A673 (cell line): ENCODE results near the gene RRAGC. TPM values are rescaled to one million over a fixed set of nuclear protein-coding genes. Genes with fewer than 3 reads are reported as not detected.
"Not testable (repeated sequence)": the region's sequence is repeated elsewhere in the genome, so short reads cannot be mapped to it uniquely, and the experiment has no call there.

ENCODE experiments used
- BruUV-seq: library from RNA; stranded (reverse); fragments of 400-500 nt; replicated peaks from 2 replicates; lab custom pipeline; 2021; lab: Mats Ljungman, UMichigan
- CTCF ChIA-PET: fragments of 300-600 bp; sonication (Branson Sonifier 250); formaldehyde crosslinking; loops from one replicate; lab custom pipeline; 2022; ENCODE audit warnings: antibody characterized with exemption; lab: Charles Lee
- POLR2A ChIA-PET: fragments of 300-600 bp; sonication (Branson Sonifier 250); formaldehyde crosslinking; loops from one replicate; lab custom pipeline; 2022; ENCODE audit warnings: antibody characterized with exemption; ENCODE audit not compliant: low non-redundant PET; lab: Charles Lee
- DNase-seq: peaks from one replicate; pipeline ENCODE4 v3.0.0-alpha.2; 2015; ENCODE audit warnings: low spot score
- H3K27ac ChIP-seq: fragments of 200-600 bp; sonication (generic); 2 replicates; pipeline ENCODE4 v1.5.1; 2016; ENCODE audit warnings: mixed run types, low read depth, mild to moderate bottlenecking, mixed read lengths, antibody characterized with exemption, low read length; ENCODE audit not compliant: poor library complexity, severe bottlenecking
- H3K27me3 ChIP-seq: fragments of 200-600 bp; sonication (generic); replicated peaks from 2 replicates; pipeline ENCODE4 v1.6.1; 2017; ENCODE audit warnings: mixed run types, low read depth, mild to moderate bottlenecking, mixed read lengths, antibody characterized with exemption, low read length; ENCODE audit not compliant: insufficient read depth, poor library complexity
- H3K36me3 ChIP-seq: fragments of 200-600 bp; sonication (generic); 2 replicates; pipeline ENCODE4 v1.6.1; 2016; ENCODE audit warnings: mixed run types, mild to moderate bottlenecking, mixed read lengths, antibody characterized with exemption, low read length; ENCODE audit not compliant: insufficient read depth, poor library complexity, severe bottlenecking
- H3K4me1 ChIP-seq: fragments of 200-600 bp; sonication (generic); 2 replicates; pipeline ENCODE4 v1.6.1; 2017; ENCODE audit warnings: mixed run types, mild to moderate bottlenecking, mixed read lengths, antibody characterized with exemption, low read length; ENCODE audit not compliant: insufficient read depth, poor library complexity, severe bottlenecking
- H3K4me3 ChIP-seq: fragments of 200-600 bp; sonication (generic); 2 replicates; pipeline ENCODE4 v1.5.1; 2016; ENCODE audit warnings: low read depth, mixed run types, mild to moderate bottlenecking, mixed read lengths, low read length; ENCODE audit not compliant: poor library complexity, severe bottlenecking
- H3K9me3 ChIP-seq: fragments of 200-600 bp; sonication (generic); 2 replicates; pipeline ENCODE4 v1.6.1; 2016; ENCODE audit warnings: mixed run types, low read depth, mild to moderate bottlenecking, mixed read lengths, antibody characterized with exemption, low read length; ENCODE audit not compliant: poor library complexity, severe bottlenecking
- EZH2 ChIP-seq: fragments of 200-600 bp; sonication (generic); IDR thresholded peaks from 2 replicates; pipeline ENCODE4 v1.6.1; 2017; ENCODE audit warnings: borderline replicate concordance, low read depth, mild to moderate bottlenecking, mixed read lengths, antibody characterized with exemption, low read length; ENCODE audit not compliant: poor library complexity, severe bottlenecking
- intact Hi-C: fragments of 100-400 bp; cut with micrococcal nuclease; formaldehyde crosslinking; loops from one replicate; pipeline ENCODE4 v1.10.0; 2022; ENCODE audit not compliant: unreplicated experiment
- total RNA-seq: library from RNA; stranded (reverse); gene quantifications from 2 replicates; pipeline ENCODE4 v1.2.3, GENCODE V29; 2021
- TF ChIP-seq, protein P1 (sequence below): fragments of 300-800, 200-600 bp; sonication (generic); conservative IDR thresholded peaks from 2 replicates; pipeline ENCODE4 v1.5.1; 2017; ENCODE audit warnings: low read depth, mild to moderate bottlenecking, antibody characterized with exemption, low read length, moderate library complexity, mixed read lengths

RRAGC gene
- total RNA-seq, 1 experiment from 2014 or later, result 26.0 TPM

GRCh38 chr1:38812981-38813380 is 46.6 kb downstream of the RRAGC start:
- Histone ChIP-seq H3K4me1 (peaks cover 8% of the 10 kb centered on the region), H3K27ac (no peak overlapping the region), H3K4me3 (no peak overlapping the region), H3K9me3 (peaks cover 4% of the 10 kb centered on the region), H3K27me3 (no peaks in the 10 kb centered on the region), H3K36me3 (no peaks in the 10 kb centered on the region)
- peak; percentile 61 for DNase-seq
- CTCF ChIA-PET, result no interaction called here
- POLR2A ChIA-PET, result interaction anchor here (0.5 kb wide), 1 partner anchor 88 kb away, joined by 4 read pairs; no protein-coding TSS in a partner anchor
- TF ChIP-seq EZH2, result no peak
- TF ChIP-seq, protein P1, sequence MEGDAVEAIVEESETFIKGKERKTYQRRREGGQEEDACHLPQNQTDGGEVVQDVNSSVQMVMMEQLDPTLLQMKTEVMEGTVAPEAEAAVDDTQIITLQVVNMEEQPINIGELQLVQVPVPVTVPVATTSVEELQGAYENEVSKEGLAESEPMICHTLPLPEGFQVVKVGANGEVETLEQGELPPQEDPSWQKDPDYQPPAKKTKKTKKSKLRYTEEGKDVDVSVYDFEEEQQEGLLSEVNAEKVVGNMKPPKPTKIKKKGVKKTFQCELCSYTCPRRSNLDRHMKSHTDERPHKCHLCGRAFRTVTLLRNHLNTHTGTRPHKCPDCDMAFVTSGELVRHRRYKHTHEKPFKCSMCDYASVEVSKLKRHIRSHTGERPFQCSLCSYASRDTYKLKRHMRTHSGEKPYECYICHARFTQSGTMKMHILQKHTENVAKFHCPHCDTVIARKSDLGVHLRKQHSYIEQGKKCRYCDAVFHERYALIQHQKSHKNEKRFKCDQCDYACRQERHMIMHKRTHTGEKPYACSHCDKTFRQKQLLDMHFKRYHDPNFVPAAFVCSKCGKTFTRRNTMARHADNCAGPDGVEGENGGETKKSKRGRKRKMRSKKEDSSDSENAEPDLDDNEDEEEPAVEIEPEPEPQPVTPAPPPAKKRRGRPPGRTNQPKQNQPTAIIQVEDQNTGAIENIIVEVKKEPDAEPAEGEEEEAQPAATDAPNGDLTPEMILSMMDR, result no peak
- intact Hi-C loops, result no loop called here
- BruUV-seq, result no TSS peak

GRCh38 chr1:38811466-38811865 is 48.1 kb downstream of the RRAGC start:
- H3K27me3 ChIP-seq, DNase-seq, H3K36me3 ChIP-seq, BruUV-seq, CTCF ChIA-PET, H3K4me3 ChIP-seq, H3K27ac ChIP-seq, POLR2A ChIA-PET, H3K4me1 ChIP-seq, intact Hi-C loops, H3K9me3 ChIP-seq: not testable (repeated sequence)

GRCh38 chr1:38806090-38806489 is 53.5 kb downstream of the RRAGC start:
- H3K36me3 ChIP-seq, result no peaks in the 10 kb centered on the region
- DNase-seq, result no peak
- no peaks in the 10 kb centered on the region for H3K9me3 ChIP-seq
- no peak overlapping the region for H3K4me3 ChIP-seq
- POLR2A ChIA-PET, result no interaction called here
- peaks cover 7% of the 10 kb centered on the region for H3K4me1 ChIP-seq
- no peaks in the 10 kb centered on the region for H3K27me3 ChIP-seq
- H3K27ac ChIP-seq, result no peak overlapping the region
- no TSS peak for BruUV-seq
- intact Hi-C loops, result no loop called here
- CTCF ChIA-PET, result no interaction called here
- TF ChIP-seq, protein P1, result no peak
- TF ChIP-seq EZH2, result no peak

DNA sequence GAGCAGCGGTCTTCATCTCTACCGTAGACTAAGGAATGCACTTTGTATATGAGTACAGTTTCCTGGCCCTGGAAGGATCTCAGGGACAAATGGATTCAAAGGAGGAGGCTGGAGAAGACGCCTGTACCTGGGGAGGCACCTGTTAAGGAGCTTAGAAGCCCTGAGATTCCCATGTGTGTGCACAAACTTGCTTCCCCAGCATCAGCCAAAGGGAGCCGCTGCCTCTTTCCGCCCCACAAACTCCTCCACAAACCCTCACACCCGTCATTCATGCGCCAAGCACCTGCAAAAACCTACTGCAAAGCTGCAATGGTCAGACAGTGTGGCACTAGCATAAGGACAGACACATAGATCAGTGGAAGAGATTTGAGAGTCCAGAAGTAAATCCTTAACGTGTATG is 54.5 kb downstream of the RRAGC start:
- TF ChIP-seq, protein P1, result no peak
- no peak for TF ChIP-seq EZH2
- no peaks in the 10 kb centered on the region for H3K36me3 ChIP-seq
- CTCF ChIA-PET, result no interaction called here
- H3K4me1 ChIP-seq, result peaks cover 7% of the 10 kb centered on the region
- POLR2A ChIA-PET, result no interaction called here
- no peaks in the 10 kb centered on the region for H3K9me3 ChIP-seq
- no TSS peak for BruUV-seq
- no peak overlapping the region for H3K4me3 ChIP-seq
- no peaks in the 10 kb centered on the region for H3K27me3 ChIP-seq
- no peak overlapping the region for H3K27ac ChIP-seq
- no peak for DNase-seq
- intact Hi-C loops, result no loop called here
